GM12878 (cell line): ENCODE data around the gene INF2. TPM values are rescaled to one million over a fixed set of nuclear protein-coding genes. Genes with fewer than 3 reads are reported as not detected.

Source experiments
- ATAC-seq: fragments of 200-7000 bp; cut with Tn5 transposase; 3 replicates; pipeline ENCODE4 v1.9.1; 2020; ENCODE audit warnings: mild to moderate bottlenecking, moderate library complexity
- BruUV-seq: library from RNA; stranded (reverse); fragments of 400-500 nt; replicated peaks from 2 replicates; lab custom pipeline; 2021; lab: Mats Ljungman, UMichigan
- CTCF ChIA-PET: fragments of 300-600 bp; sonication (Branson Sonifier 250); formaldehyde crosslinking; extraction: SDS; loops from one replicate; lab custom pipeline; 2021; ENCODE audit warnings: inconsistent platforms; lab: Yijun Ruan, JAX
- POLR2A ChIA-PET: fragments of 350-600 bp; formaldehyde crosslinking; extraction: SDS; loops from one replicate; lab custom pipeline; 2021; ENCODE audit warnings: inconsistent platforms; lab: Charles Lee
- RAD21 ChIA-PET: fragments of 300-600 bp; sonication (Branson Sonifier 250); formaldehyde crosslinking; loops from one replicate; lab custom pipeline; 2023; ENCODE audit warnings: antibody characterized with exemption; ENCODE audit not compliant: unreplicated experiment; lab: Charles Lee
- SMC1A ChIA-PET: fragments of 300-600 bp; sonication (Branson Sonifier 250); formaldehyde crosslinking; loops from one replicate; lab custom pipeline; 2023; ENCODE audit not compliant: unreplicated experiment, uncharacterized antibody; lab: Charles Lee
- DNase-seq: peaks from one replicate; pipeline ENCODE4 v3.0.0-alpha.2; 2011; ENCODE audit warnings: low read depth, low spot score
- FAIRE-seq: peaks from 3 replicates; lab custom pipeline; 2011; peaks lifted over from hg19 to GRCh38; lab: Jason Lieb, UNC
- H2AFZ ChIP-seq: 2 replicates; pipeline ENCODE4 v1.6.0; 2011; ENCODE audit warnings: low read depth, low read length, control low read depth; ENCODE audit not compliant: control insufficient read depth
- H3K27ac ChIP-seq: 2 replicates; pipeline ENCODE4 v1.5.1; 2011; ENCODE audit warnings: control low read depth; ENCODE audit not compliant: control insufficient read depth, insufficient read depth
- H3K27me3 ChIP-seq, 2 experiments: replicated peaks in 1 of 2; 2 replicates each; pipeline versions ENCODE4 v1.6.0 to v1.6.1; 2011; ENCODE audit warnings: low read length in 1 of 2; ENCODE audit not compliant: control insufficient read depth in 2 of 2, insufficient read depth in 2 of 2
- H3K36me3 ChIP-seq, 2 experiments: 2 replicates each; pipeline ENCODE4 v1.5.1; 2011; ENCODE audit warnings: low read length in 1 of 2; ENCODE audit not compliant: control insufficient read depth in 2 of 2, insufficient read depth in 2 of 2
- H3K4me1 ChIP-seq: 2 replicates; pipeline ENCODE4 v1.6.1; 2011; ENCODE audit warnings: mild to moderate bottlenecking, low read length, moderate library complexity, mixed read lengths; ENCODE audit not compliant: control insufficient read depth, insufficient read depth
- H3K4me2 ChIP-seq: 2 replicates; pipeline ENCODE4 v1.6.0; 2011; ENCODE audit warnings: control low read depth; ENCODE audit not compliant: control insufficient read depth, insufficient read depth
- H3K4me3 ChIP-seq: fragments of 200-600 bp; sonication (generic); 2 replicates; pipeline ENCODE4 v1.5.1; 2016
- H3K79me2 ChIP-seq: 2 replicates; pipeline ENCODE4 v1.6.0; 2011; ENCODE audit warnings: low read length; ENCODE audit not compliant: control insufficient read depth, insufficient read depth
- H3K9ac ChIP-seq: 2 replicates; pipeline ENCODE4 v1.8.0; 2011; ENCODE audit warnings: low read length, control low read depth, mixed read lengths; ENCODE audit not compliant: control insufficient read depth, insufficient read depth
- H3K9me3 ChIP-seq: replicated peaks from 3 replicates; pipeline ENCODE4 v1.5.1; 2011; ENCODE audit warnings: mild to moderate bottlenecking, low read length; ENCODE audit not compliant: control insufficient read depth, insufficient read depth
- H4K20me1 ChIP-seq: 2 replicates; pipeline ENCODE4 v1.6.0; 2011; ENCODE audit not compliant: control insufficient read depth, insufficient read depth
- BHLHE40 ChIP-seq, 2 experiments: fragments of 450-650 bp in 1 of 2; IDR thresholded peaks; 2 replicates each; pipeline ENCODE4 v1.6.1; 2011 to 2017; ENCODE audit warnings: low read depth in 2 of 2, borderline replicate concordance in 1 of 2, improper control_type of control experiment in 1 of 2, low read length in 1 of 2, mild to moderate bottlenecking in 1 of 2
- GATAD2B ChIP-seq: fragments of 450-650 bp; conservative IDR thresholded peaks from 2 replicates; pipeline ENCODE4 v1.6.1; 2017; ENCODE audit warnings: low read depth, mild to moderate bottlenecking, moderate library complexity
- NR2C1 ChIP-seq: fragments of 450-650 bp; IDR thresholded peaks from 2 replicates; pipeline ENCODE4 v1.6.1; 2017; ENCODE audit warnings: antibody characterized with exemption, mild to moderate bottlenecking, moderate library complexity
- SKIL ChIP-seq: fragments of 450-650 bp; IDR thresholded peaks from 2 replicates; pipeline ENCODE4 v1.6.1; 2017; ENCODE audit warnings: mild to moderate bottlenecking, low read depth, inconsistent platforms; ENCODE audit not compliant: poor library complexity, severe bottlenecking
- SREBF1 ChIP-seq: IDR thresholded peaks from 2 replicates; pipeline ENCODE4 v1.6.1; 2012; ENCODE audit warnings: mild to moderate bottlenecking, low read length
- USF2 ChIP-seq: IDR thresholded peaks from 2 replicates; pipeline ENCODE4 v1.6.1; 2011; ENCODE audit warnings: low read depth, low read length, improper control_type of control experiment, borderline replicate concordance
- WGBS: methylation state at CpG from one replicate; pipeline ENCODE4 v1.1.6; 2016; ENCODE audit warnings: low lambda C conversion rate; ENCODE audit not compliant: insufficient replicate concordance, insufficient coverage; ENCODE audit errors: missing lambda C conversion rate; 5-methylcytosine and 5-hydroxymethylcytosine counted together
- in situ Hi-C: fragments of 300-500 bp; cut with MboI; formaldehyde crosslinking; loops from 9 replicates; pipeline ENCODE4 v1.14.3; 2018; ENCODE audit warnings: mixed read lengths
- intact Hi-C: fragments of 100-400 bp; cut with micrococcal nuclease; formaldehyde crosslinking; loops from one replicate; pipeline ENCODE4 v1.14.2; 2022; ENCODE audit not compliant: unreplicated experiment
- polyA plus RNA-seq, 11 experiments: library from polyadenylated mRNA; depleted of rRNA in 4 of 11; unstranded in 6 of 11; stranded (reverse) in 5 of 11; fragments of >200 nt; fragmentation: Nextera tagmentation in 4 of 11; fragmentation: Illumina TruSeq in 1 of 11; extraction: Ambion mirVana in 4 of 11; extraction: Trizol in 1 of 11; gene quantifications; 1 replicate in 1 of 11; 2 replicates in 10 of 11; pipeline versions ENCODE4 v1.2.1 to v1.2.3, GENCODE V29; 2011 to 2016; ENCODE audit warnings: inconsistent platforms in 2 of 11, missing spikeins in 2 of 11, low read depth in 1 of 11
- total RNA-seq, 4 experiments: library from RNA; depleted of rRNA in 3 of 4; stranded (reverse); fragments of >200 nt in 3 of 4; fragmentation: Illumina TruSeq in 1 of 4; extraction: Trizol in 1 of 4; gene quantifications; 2 replicates each; pipeline versions ENCODE4 v1.2.1 to v1.2.3, GENCODE V29; 2013 to 2021

INF2 gene
- total and polyA plus RNA-seq, 10 of the 15 experiments (the other 5 are each of a cell fraction or from before 2014, with no cell fraction given), result 0.72 to 43.2 (median 8.3) TPM

- Histone ChIP-seq H2AFZ (no peak overlapping the region), H3K27me3 (no peaks in the 10 kb centered on the region), H3K4me1 (peaks cover 12% of the 10 kb centered on the region), H3K79me2 (no peaks in the 10 kb centered on the region), H3K4me3 (no peak overlapping the region), H4K20me1 (no peaks in the 10 kb centered on the region), H3K9ac (no peak overlapping the region), H3K9me3 (no peaks in the 10 kb centered on the region), H3K4me2 (no peak overlapping the region), H3K27ac (no peak overlapping the region), H3K36me3 (no peaks in the 10 kb centered on the region)
- DNase-seq (no peak), FAIRE-seq (no peak), ATAC-seq (no peak)
- intact Hi-C loops (no loop called here), in situ Hi-C loops (no loop called here)
- no TSS peak for BruUV-seq
- RAD21 ChIA-PET, result no interaction called here
- TF ChIP-seq NR2C1, result no peak
- no peak for TF ChIP-seq SREBF1
- TF ChIP-seq GATAD2B, result no peak
- TF ChIP-seq BHLHE40 (IDR thresholded peaks at IDR 0.05; ENCODE audit: borderline replicate concordance in 1 of 2, low read depth in 2 of 2, low read length in 1 of 2), result no peak
- no peak for TF ChIP-seq SKIL
- no peak for TF ChIP-seq USF2
- WGBS, result 67% methylated on average over 24 of the region's 28 CpGs
- SMC1A ChIA-PET, result no interaction called here
- CTCF ChIA-PET, result interaction anchor here (1.1 kb wide), 1 partner anchor 35 kb away, joined by 3 read pairs; no protein-coding TSS in a partner anchor
- POLR2A ChIA-PET, result no interaction called here
Measured at GRCh38 chr14:104743461-104744380, 54.3 kb downstream of the INF2 start.
